ENCODE data around the gene ANAPC10. TPM values are rescaled to one million over a fixed set of nuclear protein-coding genes. Genes with fewer than 3 reads are reported as not detected.

The ANAPC10 gene
- total and polyA plus RNA-seq, 2 experiments from 2014 or later, result 34.4 to 59.2 TPM

DNA sequence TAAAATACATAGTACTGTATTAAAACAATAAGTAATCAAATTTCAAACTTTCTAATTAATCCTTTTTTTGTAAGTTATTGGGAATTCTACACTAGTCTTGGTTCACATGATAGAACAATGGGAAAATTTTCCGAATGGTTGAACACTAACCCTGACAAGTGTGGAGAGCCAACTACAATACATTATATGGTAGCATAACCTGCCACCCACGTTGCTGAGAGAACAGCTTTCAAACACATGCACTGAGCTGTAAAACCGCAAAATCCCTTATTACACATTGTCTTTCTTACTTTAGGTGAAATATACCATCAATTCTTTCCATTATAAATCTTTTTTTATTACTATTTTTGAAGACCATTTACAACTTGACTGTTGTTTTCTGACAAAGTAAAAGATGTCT, 54.7 kb downstream of the ANAPC10 start:
- no peak for DNase-seq (ENCODE audit: low spot score)
- Histone ChIP-seq H3K4me1 (ENCODE audit: insufficient read depth) (no peaks in the 10 kb centered on the region), H3K4me3 (no peak overlapping the region), H3K27ac (ENCODE audit: low read depth) (no peak overlapping the region), H4K20me1 (replicated peaks; ENCODE audit: insufficient read depth) (no peaks in the 10 kb centered on the region), H3K79me2 (replicated peaks; ENCODE audit: insufficient read depth) (peaks cover 6% of the 10 kb centered on the region), H3K9me2 (ENCODE audit: insufficient read depth) (no peaks in the 10 kb centered on the region), H3K27me3 (ENCODE audit: insufficient read depth) (no peaks in the 10 kb centered on the region), H3K4me2 (no peak overlapping the region), H2AFZ (no peak overlapping the region), H3F3A (replicated peaks; ENCODE audit: low read depth) (no peaks in the 10 kb centered on the region), H3K36me3 (ENCODE audit: insufficient read depth) (no peaks in the 10 kb centered on the region)
- TF ChIP-seq STAT1 (IDR thresholded peaks at IDR 0.05; ENCODE audit: unreplicated experiment), result no peak
- TF ChIP-seq CREB1 (CRISPR knock-in tag; IDR thresholded peaks at IDR 0.05; ENCODE audit: low read depth), result no peak
- no peaks in the 10 kb centered on the region; the same call in 2 of the 3 replicates for H3K4me1 Mint-ChIP-seq
- no peaks in the 10 kb centered on the region for H3K27me3 Mint-ChIP-seq (ENCODE audit: insufficient read depth, low read depth, poor library complexity)
- ATAC-seq, result no peak
- H3K4me3 Mint-ChIP-seq, result no peak overlapping the region
- no peaks in the 10 kb centered on the region; the same call in 2 of the 3 replicates for H3K36me3 Mint-ChIP-seq (ENCODE audit: low read depth)
- H3K27ac Mint-ChIP-seq, result no peak overlapping the region
- H3K9me3 Mint-ChIP-seq, result no peaks in the 10 kb centered on the region

DNA sequence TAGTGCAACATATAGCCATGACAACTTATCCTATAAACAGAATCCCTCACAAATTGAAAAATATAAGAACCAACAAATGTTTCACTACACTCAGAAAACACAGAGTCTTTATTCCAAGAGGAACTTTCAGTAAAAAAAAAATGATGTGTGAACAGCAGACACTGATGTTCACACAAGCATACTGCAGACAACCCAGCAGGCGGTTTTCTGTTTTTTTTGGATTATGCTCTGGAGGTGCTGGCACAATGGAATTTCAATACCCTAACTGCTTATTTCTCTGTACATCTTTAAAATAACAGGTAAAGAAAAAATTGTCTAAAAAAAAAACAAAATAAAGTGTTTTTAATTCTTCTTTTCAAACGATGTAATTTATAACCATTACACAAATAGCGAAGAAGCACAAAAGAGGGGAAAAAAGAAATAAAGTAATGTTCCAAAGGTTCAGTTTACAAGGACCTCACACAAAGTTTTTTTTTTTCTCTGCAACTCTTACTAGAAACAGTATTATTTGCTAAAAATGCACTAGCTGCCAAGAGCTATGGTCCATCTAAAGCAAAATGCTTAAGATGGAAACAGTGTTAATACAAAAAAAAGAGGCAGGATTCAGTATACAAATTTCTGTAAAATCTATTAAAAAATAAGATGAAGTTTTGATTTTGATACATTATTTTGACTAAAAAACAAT, 55.3 kb downstream of the ANAPC10 start:
- no peak overlapping the region for H3K27ac Mint-ChIP-seq
- no peaks in the 10 kb centered on the region; the same call in 2 of the 3 replicates for H3K4me1 Mint-ChIP-seq
- no peak overlapping the region for H3K4me2 ChIP-seq
- H3F3A ChIP-seq (replicated peaks; ENCODE audit: low read depth), result no peaks in the 10 kb centered on the region
- H3K4me1 ChIP-seq (ENCODE audit: insufficient read depth), result no peaks in the 10 kb centered on the region
- H3K79me2 ChIP-seq (replicated peaks; ENCODE audit: insufficient read depth), result peaks cover 6% of the 10 kb centered on the region
- no peaks in the 10 kb centered on the region; the same call in 2 of the 3 replicates for H3K36me3 Mint-ChIP-seq (ENCODE audit: low read depth)
- DNase-seq (ENCODE audit: low spot score) (no peak), ATAC-seq (no peak)
- H3K9me3 Mint-ChIP-seq, result no peaks in the 10 kb centered on the region
- H3K9me2 ChIP-seq (ENCODE audit: insufficient read depth), result no peaks in the 10 kb centered on the region
- H3K4me3 Mint-ChIP-seq, result no peak overlapping the region
- no peaks in the 10 kb centered on the region for H4K20me1 ChIP-seq (replicated peaks; ENCODE audit: insufficient read depth)
- no peak overlapping the region for H3K4me3 ChIP-seq
- H2AFZ ChIP-seq, result no peak overlapping the region
- no peaks in the 10 kb centered on the region for H3K27me3 ChIP-seq (ENCODE audit: insufficient read depth)
- no peaks in the 10 kb centered on the region for H3K36me3 ChIP-seq (ENCODE audit: insufficient read depth)
- no peak overlapping the region for H3K27ac ChIP-seq (ENCODE audit: low read depth)
- H3K27me3 Mint-ChIP-seq (ENCODE audit: insufficient read depth, low read depth, poor library complexity), result no peaks in the 10 kb centered on the region
- TF ChIP-seq EZH2 (IDR thresholded peaks at IDR 0.05; ENCODE audit: low read depth, unreplicated experiment), result no peak
- no peak for TF ChIP-seq ZNF331 (CRISPR knock-in tag; IDR thresholded peaks at IDR 0.05; ENCODE audit: low read depth)
- no peak for TF ChIP-seq ZNF462 (CRISPR knock-in tag; IDR thresholded peaks at IDR 0.05)
- TF ChIP-seq, protein P1, sequence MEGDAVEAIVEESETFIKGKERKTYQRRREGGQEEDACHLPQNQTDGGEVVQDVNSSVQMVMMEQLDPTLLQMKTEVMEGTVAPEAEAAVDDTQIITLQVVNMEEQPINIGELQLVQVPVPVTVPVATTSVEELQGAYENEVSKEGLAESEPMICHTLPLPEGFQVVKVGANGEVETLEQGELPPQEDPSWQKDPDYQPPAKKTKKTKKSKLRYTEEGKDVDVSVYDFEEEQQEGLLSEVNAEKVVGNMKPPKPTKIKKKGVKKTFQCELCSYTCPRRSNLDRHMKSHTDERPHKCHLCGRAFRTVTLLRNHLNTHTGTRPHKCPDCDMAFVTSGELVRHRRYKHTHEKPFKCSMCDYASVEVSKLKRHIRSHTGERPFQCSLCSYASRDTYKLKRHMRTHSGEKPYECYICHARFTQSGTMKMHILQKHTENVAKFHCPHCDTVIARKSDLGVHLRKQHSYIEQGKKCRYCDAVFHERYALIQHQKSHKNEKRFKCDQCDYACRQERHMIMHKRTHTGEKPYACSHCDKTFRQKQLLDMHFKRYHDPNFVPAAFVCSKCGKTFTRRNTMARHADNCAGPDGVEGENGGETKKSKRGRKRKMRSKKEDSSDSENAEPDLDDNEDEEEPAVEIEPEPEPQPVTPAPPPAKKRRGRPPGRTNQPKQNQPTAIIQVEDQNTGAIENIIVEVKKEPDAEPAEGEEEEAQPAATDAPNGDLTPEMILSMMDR (conservative IDR thresholded peaks at IDR 0.05; ENCODE audit: low read depth in 2 of 2), result no peak
- TF ChIP-seq ETS1 (IDR thresholded peaks at IDR 0.05), result no peak
- no peak for TF ChIP-seq REST (IDR thresholded peaks at IDR 0.05; ENCODE audit: unreplicated experiment)
- no peak for TF ChIP-seq CREB1 (CRISPR knock-in tag; IDR thresholded peaks at IDR 0.05; ENCODE audit: low read depth)

Measured in GM23338 (cell line).